ENCODE measurements around the gene HOXC5.

HOXC5 gene

DNA sequence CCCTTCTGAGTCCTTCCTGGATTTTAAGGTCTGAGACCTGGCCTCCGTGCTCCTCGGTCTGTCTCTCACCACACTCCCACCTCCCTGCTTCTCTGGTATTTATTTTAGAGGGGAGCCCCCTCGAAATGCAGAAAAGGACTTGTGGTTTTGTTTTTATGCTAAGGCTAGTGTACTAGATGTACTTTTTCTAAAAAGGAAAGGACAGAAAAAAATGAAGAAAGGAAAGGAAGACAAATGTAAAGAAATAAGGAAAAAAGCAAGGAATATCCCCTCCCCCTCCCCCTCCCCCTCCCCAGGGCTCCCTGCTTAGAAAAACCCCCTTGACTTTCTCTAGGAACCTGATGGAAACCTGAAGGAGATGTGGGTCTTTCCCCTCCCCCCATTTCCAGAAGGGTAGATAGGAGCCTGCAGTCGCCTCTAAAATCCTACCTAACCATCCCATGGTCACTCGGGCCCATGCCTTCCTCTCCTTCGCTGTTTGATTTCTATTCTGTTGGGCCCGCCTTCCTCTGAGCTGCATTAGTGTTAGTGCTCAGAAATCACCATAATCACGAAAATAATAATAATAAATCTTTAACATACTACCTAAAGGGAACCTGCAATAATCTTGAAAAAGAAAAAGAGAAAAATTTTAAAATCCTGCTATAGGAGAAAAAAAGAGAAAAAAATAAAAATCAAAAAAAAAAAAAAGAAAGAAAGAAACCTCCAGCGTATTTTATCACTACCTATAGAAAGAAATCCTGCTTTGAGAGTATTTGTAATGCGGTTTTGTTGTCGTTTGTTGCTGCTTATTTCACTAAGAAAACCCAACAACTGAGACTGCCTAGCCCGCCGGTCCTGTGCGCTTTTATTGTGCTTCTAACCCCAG is 21.0 kb upstream of the HOXC5 start:
- peaks cover 100% of the 10 kb centered on the region for H3K27me3 ChIP-seq
- no peak overlapping the region for H3K4me3 ChIP-seq (ENCODE audit: low read depth in 1 of 2, low read length in 1 of 2)
- no peak overlapping the region for H3K27ac ChIP-seq
- TF ChIP-seq, protein P1, sequence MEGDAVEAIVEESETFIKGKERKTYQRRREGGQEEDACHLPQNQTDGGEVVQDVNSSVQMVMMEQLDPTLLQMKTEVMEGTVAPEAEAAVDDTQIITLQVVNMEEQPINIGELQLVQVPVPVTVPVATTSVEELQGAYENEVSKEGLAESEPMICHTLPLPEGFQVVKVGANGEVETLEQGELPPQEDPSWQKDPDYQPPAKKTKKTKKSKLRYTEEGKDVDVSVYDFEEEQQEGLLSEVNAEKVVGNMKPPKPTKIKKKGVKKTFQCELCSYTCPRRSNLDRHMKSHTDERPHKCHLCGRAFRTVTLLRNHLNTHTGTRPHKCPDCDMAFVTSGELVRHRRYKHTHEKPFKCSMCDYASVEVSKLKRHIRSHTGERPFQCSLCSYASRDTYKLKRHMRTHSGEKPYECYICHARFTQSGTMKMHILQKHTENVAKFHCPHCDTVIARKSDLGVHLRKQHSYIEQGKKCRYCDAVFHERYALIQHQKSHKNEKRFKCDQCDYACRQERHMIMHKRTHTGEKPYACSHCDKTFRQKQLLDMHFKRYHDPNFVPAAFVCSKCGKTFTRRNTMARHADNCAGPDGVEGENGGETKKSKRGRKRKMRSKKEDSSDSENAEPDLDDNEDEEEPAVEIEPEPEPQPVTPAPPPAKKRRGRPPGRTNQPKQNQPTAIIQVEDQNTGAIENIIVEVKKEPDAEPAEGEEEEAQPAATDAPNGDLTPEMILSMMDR (IDR thresholded peaks at IDR 0.05) = no peak
- no peaks in the 10 kb centered on the region for H3K36me3 ChIP-seq
- H3K9me3 ChIP-seq = no peaks in the 10 kb centered on the region
- H3K4me1 ChIP-seq (ENCODE audit: control insufficient read depth in 1 of 2, insufficient read depth in 1 of 2, low read depth in 1 of 2, low read length in 1 of 2) = peaks cover 13 to 19% of the 10 kb centered on the region in 2 experiments

DNA sequence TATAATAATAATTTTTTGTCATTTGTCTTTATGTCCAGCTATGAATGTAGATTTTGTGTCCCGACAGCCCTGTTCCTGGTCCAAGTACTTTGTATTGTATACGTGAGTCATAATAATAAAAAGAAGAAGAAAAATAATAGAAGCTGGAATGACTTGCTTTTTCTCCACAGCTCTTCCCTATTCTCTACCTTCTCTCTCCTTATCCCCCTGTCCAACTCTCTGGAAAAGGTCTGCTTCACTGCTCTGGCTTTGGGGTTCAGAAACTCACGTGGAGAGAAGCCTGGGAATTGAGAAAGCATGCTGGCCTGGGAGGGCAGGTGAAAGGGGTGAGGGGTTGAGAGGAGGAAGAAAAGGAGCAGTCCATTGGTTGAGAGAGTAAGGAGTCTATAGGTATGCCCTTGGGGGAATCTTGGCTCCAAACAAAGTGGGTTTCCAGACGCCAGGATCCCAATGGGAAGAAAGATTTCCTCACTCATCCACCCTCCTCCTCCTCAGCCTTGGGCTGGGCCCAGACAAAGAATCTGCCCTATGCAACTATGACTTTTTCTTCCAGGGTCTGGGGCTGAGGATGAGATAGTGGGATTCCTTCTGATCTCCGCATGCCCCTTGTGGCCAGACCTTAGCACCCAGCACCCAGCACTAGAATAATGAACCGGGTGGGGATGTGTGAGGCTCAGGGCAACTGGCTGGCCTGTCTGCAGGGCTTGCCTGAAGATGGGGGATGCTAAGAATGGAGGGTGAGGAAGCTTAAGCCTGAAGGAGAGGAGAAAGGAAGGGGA is 20.0 kb upstream of the HOXC5 start:
- Histone ChIP-seq H3K36me3 (no peaks in the 10 kb centered on the region), H3K4me3 (ENCODE audit: low read depth in 1 of 2, low read length in 1 of 2) (no peak overlapping the region), H3K9me3 (no peaks in the 10 kb centered on the region), H3K27me3 (peaks cover 100% of the 10 kb centered on the region), H3K4me1 (ENCODE audit: control insufficient read depth in 1 of 2, insufficient read depth in 1 of 2, low read depth in 1 of 2, low read length in 1 of 2) (peaks cover 6 to 16% of the 10 kb centered on the region in 2 experiments), H3K27ac (no peak overlapping the region)
- TF ChIP-seq, protein P1 (IDR thresholded peaks at IDR 0.05) = no peak

DNA sequence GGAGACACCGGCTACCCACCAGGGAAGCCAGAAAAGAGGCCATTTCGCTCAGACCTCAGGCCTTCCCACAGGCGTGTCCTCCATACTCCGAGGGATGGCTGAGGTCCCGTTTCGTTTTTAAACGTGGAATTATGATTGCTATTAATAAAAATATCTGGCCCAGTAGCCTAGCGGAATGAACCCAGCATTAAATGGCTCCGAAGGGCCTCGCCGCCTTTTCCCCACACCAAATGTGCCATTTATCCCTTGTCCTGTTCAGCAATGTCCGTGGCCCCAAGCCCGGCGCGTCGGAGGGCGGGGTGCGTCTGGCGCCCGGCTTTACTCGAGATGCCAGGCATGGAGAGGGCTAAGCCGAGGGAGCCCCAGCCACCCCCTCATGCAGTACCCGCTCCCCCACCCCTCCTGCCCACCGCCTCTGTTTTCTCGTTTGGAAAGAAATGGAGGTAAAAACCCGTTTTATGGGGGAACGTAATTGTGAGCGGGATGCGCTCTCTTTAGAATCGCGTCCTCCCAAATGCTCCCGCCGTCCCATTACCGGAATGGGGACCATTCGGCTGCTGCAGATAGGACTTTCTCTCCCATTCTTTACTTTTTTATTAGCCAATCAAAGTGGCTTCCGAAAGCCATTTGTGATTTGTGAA is 18.4 kb upstream of the HOXC5 start:
- H3K9me3 ChIP-seq = no peaks in the 10 kb centered on the region
- H3K27me3 ChIP-seq = peaks cover 100% of the 10 kb centered on the region
- no peaks in the 10 kb centered on the region for H3K36me3 ChIP-seq
- H3K4me3 ChIP-seq (ENCODE audit: low read depth in 1 of 2, low read length in 1 of 2) = no peak overlapping the region
- peaks cover 3 to 14% of the 10 kb centered on the region in 2 experiments for H3K4me1 ChIP-seq (ENCODE audit: control insufficient read depth in 1 of 2, insufficient read depth in 1 of 2, low read depth in 1 of 2, low read length in 1 of 2)
- TF ChIP-seq, protein P1 (IDR thresholded peaks at IDR 0.05) = no peak
- H3K27ac ChIP-seq = no peak overlapping the region

DNA sequence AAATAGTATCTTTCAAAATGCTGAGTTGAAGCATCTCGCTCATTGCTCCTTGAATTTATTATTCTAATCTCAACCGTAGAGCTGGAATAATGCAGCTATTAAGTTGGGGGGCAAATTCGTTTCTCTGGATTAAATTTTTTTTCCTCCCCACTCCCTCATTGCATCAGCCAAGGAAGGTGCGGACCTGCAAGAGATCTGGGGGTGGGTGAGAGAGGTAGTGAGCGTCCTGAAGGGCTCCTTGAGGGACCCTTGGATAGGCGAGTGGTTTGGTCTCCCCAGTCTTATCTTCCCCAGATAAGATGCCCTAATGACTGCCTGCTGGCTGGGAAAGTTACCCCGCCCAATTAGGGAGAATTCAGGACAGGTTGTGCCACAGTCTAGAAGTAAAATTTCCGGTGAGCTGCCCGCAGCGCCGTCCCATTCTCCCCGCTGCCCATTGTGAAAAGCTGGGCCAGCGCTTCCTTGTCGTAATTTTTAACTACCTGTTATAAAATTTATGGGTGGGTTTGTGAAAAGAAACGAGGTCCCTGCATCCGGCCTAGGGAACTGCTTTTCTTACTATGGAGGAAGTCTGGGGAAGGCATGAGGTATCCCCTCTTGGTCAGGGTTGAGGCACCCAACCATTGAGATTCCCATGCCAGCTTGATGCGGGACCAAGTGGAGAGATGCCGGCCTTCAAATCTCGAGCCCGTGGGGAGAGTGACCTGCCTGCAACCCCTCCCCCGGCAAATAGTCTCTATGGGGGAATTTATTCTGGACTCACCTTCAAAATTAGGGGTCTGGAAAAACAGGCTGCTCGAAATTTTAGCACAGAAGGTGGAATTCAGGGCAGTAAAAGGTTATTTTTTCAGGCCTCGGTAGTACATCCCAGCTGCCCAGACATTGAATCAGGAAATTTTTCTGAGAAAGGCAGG is 17.6 kb upstream of the HOXC5 start:
- no peaks in the 10 kb centered on the region for H3K9me3 ChIP-seq
- H3K4me1 ChIP-seq (ENCODE audit: control insufficient read depth in 1 of 2, insufficient read depth in 1 of 2, low read depth in 1 of 2, low read length in 1 of 2) = peaks cover 2 to 13% of the 10 kb centered on the region in 2 experiments
- no peaks in the 10 kb centered on the region for H3K36me3 ChIP-seq
- peaks cover 100% of the 10 kb centered on the region for H3K27me3 ChIP-seq
- H3K27ac ChIP-seq = no peak overlapping the region
- TF ChIP-seq, protein P1 (IDR thresholded peaks at IDR 0.05) = no peak
- no peak overlapping the region for H3K4me3 ChIP-seq (ENCODE audit: low read depth in 1 of 2, low read length in 1 of 2)

DNA sequence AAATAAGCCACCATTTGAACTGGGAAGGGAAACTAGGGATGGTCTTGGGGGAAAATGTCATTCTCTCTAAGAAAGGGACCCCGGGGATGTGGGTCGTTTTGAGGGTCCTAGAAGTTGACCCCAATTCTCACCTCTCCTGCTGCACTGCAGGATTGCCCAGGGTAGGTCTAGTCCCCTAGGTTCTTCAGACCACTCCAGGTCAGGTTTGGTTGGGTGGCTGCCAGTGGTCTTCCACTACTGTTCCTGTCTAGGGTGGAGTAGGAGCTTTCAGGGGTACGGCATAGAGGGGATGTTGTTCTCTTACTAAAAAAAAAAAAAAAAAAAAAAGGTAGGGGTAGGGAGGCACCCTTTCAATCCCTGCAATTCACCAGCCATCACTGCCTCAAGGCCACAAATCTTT is 16.8 kb upstream of the HOXC5 start:
- Histone ChIP-seq H3K36me3 (no peaks in the 10 kb centered on the region), H3K27me3 (peaks cover 100% of the 10 kb centered on the region), H3K27ac (no peak overlapping the region), H3K9me3 (no peaks in the 10 kb centered on the region), H3K4me1 (ENCODE audit: control insufficient read depth in 1 of 2, insufficient read depth in 1 of 2, low read depth in 1 of 2, low read length in 1 of 2) (peaks cover 2 to 13% of the 10 kb centered on the region in 2 experiments), H3K4me3 (ENCODE audit: low read depth in 1 of 2, low read length in 1 of 2) (no peak overlapping the region)
- TF ChIP-seq, protein P1 (IDR thresholded peaks at IDR 0.05) = no peak
